GM19035 (cell line): ENCODE results near the gene PPP2R1A.
"Not testable (repeated sequence)": the region's sequence is repeated elsewhere in the genome, so short reads cannot be mapped to it uniquely, and the experiment has no call there.

Experiments
- ATAC-seq: cut with Tn5 transposase; IDR thresholded peaks from one replicate; pipeline ENCODE4 v1.9.1; 2021; ENCODE audit not compliant: unreplicated experiment

PPP2R1A gene

GRCh38 chr19:52200044-52200443 is 10.2 kb downstream of the PPP2R1A start:
- ATAC-seq = no peak

DNA sequence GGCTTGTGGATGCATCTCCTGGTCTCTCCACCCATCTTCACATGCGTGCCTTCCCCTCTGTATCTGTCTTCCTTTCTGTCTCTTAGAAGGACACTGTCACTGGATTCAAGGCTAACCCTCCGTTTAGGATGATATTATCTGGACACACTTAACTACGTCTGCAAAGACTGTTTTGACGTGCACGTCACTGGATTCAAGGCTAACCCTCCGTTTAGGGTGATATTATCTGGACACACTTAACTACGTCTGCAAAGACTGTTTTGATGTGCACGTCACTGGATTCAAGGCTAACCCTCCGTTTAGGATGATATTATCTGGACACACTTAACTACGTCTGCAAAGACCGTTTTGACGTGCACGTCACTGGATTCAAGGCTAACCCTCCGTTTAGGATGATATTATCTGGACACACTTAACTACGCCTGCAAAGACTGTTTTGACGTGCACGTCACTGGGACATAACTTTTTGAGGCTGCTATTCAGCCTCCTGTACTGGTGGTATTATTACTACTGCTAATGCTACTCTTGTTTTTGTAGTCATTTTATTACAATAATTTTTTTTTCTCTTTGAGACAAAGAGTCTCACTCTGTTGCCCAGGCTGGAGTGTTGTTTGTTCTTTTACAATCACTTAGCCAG is 11.0 kb downstream of the PPP2R1A start:
- not testable (repeated sequence) for ATAC-seq

- no peak for ATAC-seq
Observed at GRCh38 chr19:52206481-52206880, 16.6 kb downstream of the PPP2R1A start.

- ATAC-seq = no peak
Observed at GRCh38 chr19:52211203-52211602, 21.4 kb downstream of the PPP2R1A start.

- no peak for ATAC-seq
Observed at GRCh38 chr19:52211926-52212571, 22.2 kb downstream of the PPP2R1A start.

GRCh38 chr19:52212572-52213255 is 22.9 kb downstream of the PPP2R1A start:
- no peak for ATAC-seq

DNA sequence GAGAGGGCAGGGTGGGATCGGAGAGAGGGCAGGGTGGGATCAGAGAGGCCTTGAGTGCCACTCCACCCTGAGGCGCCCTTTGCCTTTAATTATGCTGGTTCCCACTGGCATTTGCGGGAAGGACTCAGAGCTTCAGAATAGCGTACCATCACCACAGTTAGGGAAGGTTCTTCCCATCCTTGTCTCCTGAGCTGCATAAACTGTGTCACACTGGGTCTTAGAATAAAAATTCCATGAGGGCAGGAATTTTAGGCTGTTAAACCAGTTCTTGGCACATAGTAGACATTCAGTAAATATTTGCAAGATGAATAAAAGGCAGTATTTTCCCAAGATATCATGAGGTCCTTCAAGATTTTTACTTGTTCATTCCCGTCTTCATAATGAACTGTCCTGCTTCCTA is 24.4 kb downstream of the PPP2R1A start:
- no peak for ATAC-seq

DNA sequence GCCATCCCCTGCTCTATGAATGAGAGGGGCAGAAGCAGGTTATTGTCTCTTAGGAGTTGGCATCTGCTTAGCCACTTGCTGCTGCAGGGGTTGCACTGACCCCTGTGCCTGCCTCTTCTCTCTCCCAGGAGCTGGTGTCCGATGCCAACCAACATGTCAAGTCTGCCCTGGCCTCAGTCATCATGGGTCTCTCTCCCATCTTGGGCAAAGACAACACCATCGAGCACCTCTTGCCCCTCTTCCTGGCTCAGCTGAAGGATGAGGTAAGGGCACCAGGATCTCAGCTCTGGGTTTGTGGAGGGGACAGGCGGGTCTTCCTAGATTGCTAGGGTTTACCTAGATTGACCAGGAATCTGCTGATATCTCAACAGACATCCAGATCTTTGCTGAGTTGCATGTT is 26.5 kb downstream of the PPP2R1A start:
- no peak for ATAC-seq

DNA sequence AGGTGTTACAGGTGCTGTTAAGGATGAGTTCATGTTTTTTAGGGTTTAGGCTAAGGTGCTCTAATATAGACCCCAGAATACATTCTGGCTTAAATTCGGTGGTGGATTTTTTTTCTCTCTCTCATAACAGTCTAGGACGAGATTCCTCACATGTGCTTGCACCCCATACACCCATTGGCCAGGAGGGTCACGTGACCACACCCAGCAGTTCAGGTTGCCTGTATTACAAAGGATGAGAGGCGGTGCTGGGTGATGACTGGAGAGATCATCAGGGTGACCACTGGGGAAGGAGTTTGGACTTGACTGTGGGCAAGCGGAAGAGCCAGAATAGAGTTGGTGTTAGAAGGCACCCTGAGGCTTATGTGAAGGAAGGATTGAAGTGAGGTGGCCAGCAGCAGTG is 27.7 kb downstream of the PPP2R1A start:
- no peak for ATAC-seq

DNA sequence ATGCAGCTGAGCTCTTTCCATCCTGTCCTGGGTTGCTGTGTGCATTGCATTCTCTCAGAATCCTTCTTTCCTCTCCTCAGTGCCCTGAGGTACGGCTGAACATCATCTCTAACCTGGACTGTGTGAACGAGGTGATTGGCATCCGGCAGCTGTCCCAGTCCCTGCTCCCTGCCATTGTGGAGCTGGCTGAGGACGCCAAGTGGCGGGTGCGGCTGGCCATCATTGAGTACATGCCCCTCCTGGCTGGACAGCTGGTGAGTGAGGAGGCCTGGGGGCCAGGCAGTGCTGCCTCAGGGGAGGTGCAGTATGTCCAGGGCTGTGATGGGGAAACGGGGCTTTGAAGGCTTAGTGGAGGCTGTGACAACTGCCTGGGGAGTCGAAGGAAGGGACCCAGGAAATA is 29.8 kb downstream of the PPP2R1A start:
- no peak for ATAC-seq

DNA sequence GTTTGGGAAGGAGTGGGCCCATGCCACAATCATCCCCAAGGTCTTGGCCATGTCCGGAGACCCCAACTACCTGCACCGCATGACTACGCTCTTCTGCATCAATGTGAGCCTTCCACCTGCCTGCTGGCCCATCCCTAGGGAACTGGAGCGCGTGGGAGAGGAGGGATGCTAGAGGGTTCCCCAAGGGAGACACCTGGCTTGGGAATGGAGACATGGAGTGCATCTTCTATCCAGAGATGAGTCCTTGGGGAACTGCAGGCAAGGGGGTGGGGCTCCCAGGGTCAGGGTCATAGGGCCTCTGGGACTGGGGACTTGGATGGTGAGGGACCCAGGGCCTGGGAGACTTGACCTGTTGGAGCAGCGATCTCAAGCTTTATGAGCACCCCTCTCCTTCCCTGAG is 31.2 kb downstream of the PPP2R1A start:
- ATAC-seq = no peak

- ATAC-seq = no peak
Observed at GRCh38 chr19:52221831-52222375, 32.1 kb downstream of the PPP2R1A start.

- ATAC-seq = no peak
Observed at GRCh38 chr19:52224211-52224610, 34.4 kb downstream of the PPP2R1A start.

DNA sequence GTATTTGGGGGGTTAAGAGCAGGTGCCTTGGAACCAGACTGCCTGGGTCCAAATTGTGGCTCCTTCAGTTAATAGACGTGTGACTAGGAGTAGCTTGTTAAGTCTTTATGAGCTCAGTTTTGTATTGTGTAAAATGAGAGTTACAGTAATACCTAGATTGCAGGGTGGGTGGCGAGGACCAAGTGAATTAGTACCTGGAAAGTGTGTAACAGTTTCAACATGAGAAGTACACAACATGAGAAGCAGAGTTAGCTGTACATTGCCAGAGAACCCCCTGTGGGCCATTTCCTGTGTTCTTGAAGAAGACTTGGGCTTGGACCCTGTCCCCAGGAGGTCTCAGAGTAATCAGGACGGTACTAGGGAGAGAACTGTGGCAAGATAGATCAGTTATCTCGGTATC is 36.8 kb downstream of the PPP2R1A start:
- no peak for ATAC-seq

DNA sequence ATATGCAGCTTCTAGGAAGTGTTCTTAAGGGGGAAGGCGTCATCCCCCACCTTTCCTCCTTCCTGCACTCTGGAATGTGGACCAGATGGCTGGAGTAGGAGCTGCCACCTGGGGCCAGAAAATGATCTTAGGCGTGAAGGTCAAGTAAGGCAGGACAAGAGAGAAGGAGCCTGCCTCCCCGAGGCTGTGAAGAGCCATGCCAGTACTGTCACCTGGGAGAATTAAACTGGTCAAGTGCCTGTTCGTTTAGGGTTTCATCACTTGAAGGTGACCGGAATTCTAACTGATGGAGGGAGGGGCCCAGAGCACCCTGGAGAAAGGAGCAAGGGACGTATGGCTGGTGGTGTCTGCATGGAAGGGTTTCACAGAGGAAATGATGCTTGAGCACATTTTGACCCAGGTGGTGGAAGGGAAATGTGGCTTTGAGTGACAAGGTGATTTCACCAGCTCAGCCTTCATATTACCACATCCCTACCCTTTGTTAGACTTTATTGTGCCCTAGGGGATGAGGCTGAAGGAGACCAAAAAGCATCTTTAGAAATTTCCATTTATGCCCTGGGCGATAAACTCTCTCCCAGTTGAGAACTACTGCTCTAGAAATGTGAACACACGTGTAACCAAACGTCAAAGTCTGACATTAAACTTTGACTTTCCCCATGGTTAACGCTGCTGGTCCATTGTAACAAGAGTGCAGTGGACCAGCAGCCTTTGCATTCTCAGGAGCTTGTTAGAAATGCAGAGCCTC is 37.5 kb downstream of the PPP2R1A start:
- ATAC-seq = no peak

DNA sequence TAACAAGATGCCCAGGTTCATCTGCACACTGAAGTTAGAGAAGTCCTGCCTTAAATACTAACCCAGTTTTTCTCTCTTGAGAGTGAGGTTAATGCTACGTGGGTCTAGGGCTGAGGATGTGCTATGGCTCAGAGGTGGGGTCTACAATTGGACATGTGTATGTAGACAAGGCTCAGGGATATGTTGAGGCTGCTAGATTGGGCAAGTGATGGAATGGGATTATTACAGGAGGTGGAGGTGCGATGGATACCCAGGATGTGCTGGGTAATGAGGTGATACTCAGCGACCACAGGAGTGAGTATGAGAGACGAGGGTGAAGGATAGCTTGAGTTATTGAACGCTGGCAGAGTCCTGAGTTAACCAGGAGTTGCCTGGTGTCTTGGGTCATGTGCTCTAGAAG is 38.1 kb downstream of the PPP2R1A start:
- ATAC-seq = no peak

GRCh38 chr19:52229524-52229923 is 39.7 kb downstream of the PPP2R1A start:
- ATAC-seq = no peak

- ATAC-seq = no peak
Observed at GRCh38 chr19:52230685-52231084, 40.8 kb downstream of the PPP2R1A start.

DNA sequence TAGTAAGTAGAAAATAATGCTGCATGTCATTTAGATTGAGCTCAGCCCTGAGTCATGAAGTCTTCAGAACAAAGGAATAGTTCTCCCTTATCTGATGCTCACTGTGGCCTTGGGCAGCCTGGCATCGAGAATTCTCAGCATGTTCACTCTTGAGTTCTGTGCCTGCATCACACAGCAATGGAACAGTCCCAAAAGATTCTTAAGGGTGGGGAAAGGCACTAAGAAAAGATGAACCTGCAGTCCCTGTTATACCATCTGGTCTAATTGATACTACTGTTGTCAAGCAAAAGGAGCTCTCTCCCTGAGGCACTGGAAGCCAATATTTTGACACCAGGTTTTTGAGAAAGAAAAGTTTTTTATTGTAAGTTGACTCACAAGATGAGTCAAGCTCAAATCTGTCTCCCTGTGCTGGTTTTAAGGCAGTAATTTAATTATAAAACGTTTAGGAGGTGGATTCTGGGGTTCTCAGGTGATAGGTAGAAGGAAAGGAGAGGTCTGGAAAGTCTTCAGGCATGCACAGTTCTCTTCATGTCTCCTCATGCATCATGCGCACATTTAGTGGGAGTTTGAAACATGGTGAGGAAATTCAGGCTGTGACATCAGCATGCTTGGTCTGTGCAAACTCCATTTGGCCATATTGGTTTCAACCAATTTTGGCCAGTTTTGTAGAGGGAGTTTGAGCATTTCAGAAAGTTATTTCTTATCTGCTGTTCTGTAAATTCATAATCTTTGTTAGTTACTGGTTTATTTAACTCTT is 41.5 kb downstream of the PPP2R1A start:
- no peak for ATAC-seq

DNA sequence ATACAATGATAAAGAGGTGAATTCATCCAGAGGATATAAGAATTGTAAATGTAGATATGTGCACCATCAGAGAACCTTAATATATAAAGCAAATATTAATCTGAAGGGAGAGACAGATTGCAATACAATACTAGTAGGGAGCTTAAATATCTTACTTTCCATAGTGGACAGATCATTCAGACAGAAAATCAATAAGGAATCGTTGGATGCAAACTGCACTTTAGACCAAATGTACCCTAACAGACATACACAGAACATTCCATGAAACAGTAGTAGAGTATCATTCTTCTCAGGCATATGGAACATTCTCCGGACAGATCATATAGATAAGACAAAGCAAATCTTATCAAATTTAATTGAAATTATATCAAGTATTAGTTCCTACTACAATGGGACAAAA is 44.6 kb downstream of the PPP2R1A start:
- no peak for ATAC-seq

- ATAC-seq = no peak
Observed at GRCh38 chr19:52237197-52237596, 47.3 kb downstream of the PPP2R1A start.
